ACC112 (cell line): ENCODE measurements around the gene SNX15.

Experiments used
- H2AFZ ChIP-seq: fragments of 200-600 bp; sonication (generic); one replicate; pipeline ENCODE4 v1.6.0; 2017; ENCODE audit warnings: antibody characterized with exemption, low read length; ENCODE audit not compliant: unreplicated experiment
- H3K27ac ChIP-seq: fragments of 200-600 bp; sonication (generic); 2 replicates; pipeline ENCODE4 v1.5.1; 2014; ENCODE audit warnings: low read depth, mild to moderate bottlenecking, antibody characterized with exemption, low read length, moderate library complexity
- H3K27me3 ChIP-seq: fragments of 200-600 bp; sonication (generic); 2 replicates; pipeline ENCODE4 v1.6.1; 2014; ENCODE audit warnings: mild to moderate bottlenecking, antibody characterized with exemption, low read length, moderate library complexity, mixed read lengths; ENCODE audit not compliant: insufficient read depth
- H3K36me3 ChIP-seq: fragments of 200-600 bp; sonication (generic); 2 replicates; pipeline ENCODE4 v1.6.1; 2016; ENCODE audit warnings: mild to moderate bottlenecking, antibody characterized with exemption, low read length, moderate library complexity, mixed read lengths; ENCODE audit not compliant: insufficient read depth
- H3K4me1 ChIP-seq: fragments of 200-600 bp; sonication (generic); one replicate; pipeline ENCODE4 v1.6.1; 2016; ENCODE audit warnings: low read length, mixed read lengths; ENCODE audit not compliant: insufficient read depth, unreplicated experiment, control insufficient read depth
- H3K4me3 ChIP-seq: fragments of 200-600 bp; sonication (generic); 2 replicates; pipeline ENCODE4 v1.5.1; 2014; ENCODE audit warnings: mild to moderate bottlenecking, low read depth, low read length
- H3K79me2 ChIP-seq: fragments of 200-600 bp; sonication (generic); one replicate; pipeline ENCODE4 v1.6.0; 2016; ENCODE audit warnings: low read length; ENCODE audit not compliant: control insufficient read depth, unreplicated experiment, insufficient read depth

SNX15 gene

DNA sequence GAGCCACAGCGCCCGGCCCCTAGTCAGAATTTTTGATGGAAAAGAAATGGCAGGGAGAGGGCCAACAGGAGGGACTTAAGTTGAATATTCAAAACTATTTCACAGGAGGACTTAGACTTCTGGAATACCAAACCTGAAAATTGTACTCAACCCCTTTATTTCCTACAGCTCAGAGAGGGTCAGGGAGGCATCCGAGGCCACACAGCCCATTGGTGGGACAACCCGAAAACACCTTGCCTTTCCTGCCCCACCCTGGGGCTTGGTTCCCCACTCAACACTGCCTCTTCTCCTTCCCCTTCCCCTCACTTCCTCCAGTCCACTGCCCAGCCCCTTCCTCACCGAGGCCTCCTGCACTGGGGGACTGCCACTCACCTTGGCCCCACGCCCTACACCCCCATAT lies 29.8 kb downstream of the SNX15 start:
- no peak overlapping the region for H3K27ac ChIP-seq
- no peaks in the 10 kb centered on the region for H3K27me3 ChIP-seq
- no peaks in the 10 kb centered on the region for H3K4me1 ChIP-seq
- no peaks in the 10 kb centered on the region for H3K79me2 ChIP-seq
- no peak overlapping the region for H3K4me3 ChIP-seq
- H3K36me3 ChIP-seq = no peaks in the 10 kb centered on the region
- no peak overlapping the region for H2AFZ ChIP-seq

DNA sequence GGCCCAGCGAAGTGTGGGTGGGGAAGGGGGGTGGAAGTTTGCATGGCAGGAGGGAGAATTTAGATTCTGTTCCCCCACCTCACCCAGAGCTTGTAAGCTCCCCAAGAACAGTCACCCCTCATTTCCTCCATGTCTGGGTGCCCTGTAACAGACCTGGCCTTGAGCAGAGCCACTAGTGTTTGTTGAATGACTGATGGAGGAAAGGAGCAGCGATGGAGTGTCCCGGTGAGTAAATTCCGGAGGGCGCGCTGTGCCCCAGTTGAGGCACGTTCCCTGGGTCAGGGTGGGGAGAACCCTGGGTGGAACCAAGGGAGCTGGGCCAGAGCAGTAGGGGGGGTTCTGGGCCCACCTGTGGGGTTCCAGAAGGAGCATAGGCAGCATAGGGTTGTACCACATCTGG lies 30.3 kb downstream of the SNX15 start:
- H3K27ac ChIP-seq = no peak overlapping the region
- H3K4me3 ChIP-seq = no peak overlapping the region
- H3K27me3 ChIP-seq = no peaks in the 10 kb centered on the region
- no peaks in the 10 kb centered on the region for H3K79me2 ChIP-seq
- no peak overlapping the region for H2AFZ ChIP-seq
- H3K4me1 ChIP-seq = no peaks in the 10 kb centered on the region
- H3K36me3 ChIP-seq = no peaks in the 10 kb centered on the region

DNA sequence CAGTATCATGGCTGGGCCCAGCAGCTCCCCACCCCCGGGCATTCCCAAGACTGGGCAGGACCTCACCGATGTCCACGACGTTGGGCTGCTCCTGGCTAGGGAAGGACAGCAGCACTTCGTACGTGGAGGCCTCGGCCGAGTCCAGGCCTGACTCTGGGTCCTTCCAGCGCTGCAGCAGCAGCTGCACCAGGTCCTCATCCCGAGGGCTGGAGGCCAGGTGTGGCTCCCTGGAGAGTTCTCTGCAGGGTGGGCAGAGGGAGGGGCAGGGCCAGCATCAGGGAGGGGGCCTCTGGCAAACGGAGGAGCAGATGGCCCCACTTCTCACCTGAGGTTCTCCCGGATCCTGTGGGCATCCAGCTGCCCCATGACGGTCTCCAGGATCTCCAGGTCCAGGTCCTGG lies 30.8 kb downstream of the SNX15 start:
- no peak overlapping the region for H2AFZ ChIP-seq
- no peak overlapping the region for H3K4me3 ChIP-seq
- H3K27me3 ChIP-seq = no peaks in the 10 kb centered on the region
- H3K27ac ChIP-seq = no peak overlapping the region
- H3K4me1 ChIP-seq = no peaks in the 10 kb centered on the region
- no peaks in the 10 kb centered on the region for H3K36me3 ChIP-seq
- no peaks in the 10 kb centered on the region for H3K79me2 ChIP-seq

DNA sequence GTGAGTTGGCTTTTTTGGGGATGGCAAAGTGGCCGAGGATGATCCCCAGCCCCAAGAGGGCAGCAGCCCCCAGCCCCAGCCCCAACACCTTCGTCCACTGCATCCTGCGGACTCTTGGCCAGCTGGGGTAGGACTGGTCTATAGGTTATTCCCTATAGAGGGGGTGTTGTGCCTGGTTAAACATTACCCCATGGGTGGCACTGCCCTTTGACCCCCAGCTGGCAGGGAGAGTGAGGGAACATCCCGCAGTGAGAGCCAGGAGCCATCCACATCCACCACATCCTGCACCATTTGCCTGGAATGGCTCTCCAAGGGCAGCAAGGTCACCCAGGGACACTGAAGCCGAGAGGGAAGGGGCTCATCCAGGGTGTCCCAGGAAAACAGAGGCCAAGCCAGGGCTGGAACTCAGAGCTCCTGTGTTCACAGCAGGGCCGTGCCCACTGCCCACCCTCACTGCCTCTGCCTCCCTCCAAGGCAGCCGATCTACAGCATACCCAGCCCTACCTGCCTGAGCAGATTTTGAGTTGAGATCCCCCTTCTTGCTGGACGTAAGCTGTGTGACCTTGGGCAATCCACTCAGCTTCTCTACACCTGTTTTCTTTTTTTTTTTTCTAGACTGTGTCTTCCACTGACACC lies 31.3 kb downstream of the SNX15 start, which contains the start of gene NAALADL1:
TSS of gene NAALADL1 (minus strand) at position 135 of the 636 bp plus-strand sequence. CDS start at position 103, 32 bp downstream.
- no peak within 1 kb of the TSS for H2AFZ ChIP-seq
- H3K27ac ChIP-seq = no peak within 1 kb of the TSS
- no peaks in the 10 kb centered on the region for H3K79me2 ChIP-seq
- H3K4me1 ChIP-seq = no peaks in the 10 kb centered on the region
- no peaks in the 10 kb centered on the region for H3K27me3 ChIP-seq
- no peak within 1 kb of the TSS for H3K4me3 ChIP-seq
- no peaks in the 10 kb centered on the region for H3K36me3 ChIP-seq

DNA sequence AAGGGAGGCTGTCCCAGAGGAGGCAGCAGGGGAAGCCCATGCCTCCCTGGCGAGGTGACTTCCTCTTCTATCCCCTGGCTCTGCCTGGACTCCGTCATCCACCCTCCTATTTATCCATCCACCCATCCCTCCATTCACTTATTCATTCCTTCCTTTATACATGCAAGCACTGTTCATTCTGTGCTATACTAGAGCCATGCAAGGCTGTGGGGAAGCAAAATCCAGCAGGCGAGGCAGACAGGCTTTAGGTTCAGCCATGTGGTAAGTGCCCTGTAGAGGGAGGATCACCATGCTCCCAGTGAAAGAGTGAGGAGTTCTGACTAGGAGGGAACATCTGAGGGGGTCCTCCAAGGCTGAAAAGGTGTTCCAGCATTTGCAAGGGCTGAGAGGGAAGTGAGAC lies 32.3 kb downstream of the SNX15 start:
- Histone ChIP-seq H3K4me1 (no peaks in the 10 kb centered on the region), H3K27me3 (no peaks in the 10 kb centered on the region), H3K4me3 (no peak overlapping the region), H3K27ac (no peak overlapping the region), H3K79me2 (no peaks in the 10 kb centered on the region), H2AFZ (no peak overlapping the region), H3K36me3 (no peaks in the 10 kb centered on the region)

DNA sequence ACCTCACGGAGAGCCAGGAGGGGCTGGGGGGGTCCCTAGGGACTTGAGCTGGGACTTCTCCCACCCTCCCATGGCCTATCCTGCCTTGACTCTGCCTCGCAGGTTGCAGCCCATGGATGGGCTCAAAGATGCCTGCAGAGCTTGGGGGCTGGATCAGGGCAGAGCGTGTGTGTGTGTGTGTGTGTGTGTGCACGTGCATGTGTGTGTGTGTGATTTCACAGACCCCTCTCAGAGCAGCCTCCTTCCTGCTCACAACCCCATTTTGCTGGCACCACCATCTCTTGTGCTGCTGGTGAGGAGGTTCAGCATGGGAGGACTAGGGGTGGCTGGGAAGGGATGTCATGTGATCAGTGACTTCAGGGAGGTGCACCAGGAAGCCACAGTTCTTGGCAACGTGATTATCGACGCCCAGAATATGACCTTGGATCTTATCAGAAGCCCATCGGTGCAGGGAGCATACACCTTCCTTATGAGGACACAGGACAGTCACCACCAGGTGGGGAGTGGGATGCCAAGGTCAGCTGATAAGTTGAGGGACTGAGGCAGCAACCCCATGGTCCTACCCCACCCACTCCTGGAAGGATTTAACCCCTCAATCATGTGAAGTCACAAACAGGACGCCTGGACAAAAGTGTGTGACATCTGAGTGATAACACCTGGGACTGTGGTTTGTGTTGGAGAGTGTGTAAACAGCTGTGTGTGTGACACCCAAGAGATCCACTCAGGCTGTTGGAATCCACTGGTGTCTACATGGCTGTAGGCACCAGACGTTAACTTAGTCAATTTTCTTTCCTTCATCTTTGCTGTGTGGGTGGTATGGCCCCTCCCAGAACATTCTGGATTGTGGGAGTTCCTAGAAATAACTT lies 33.0 kb downstream of the SNX15 start:
- H3K4me3 ChIP-seq = no peak overlapping the region
- H3K4me1 ChIP-seq = no peaks in the 10 kb centered on the region
- no peaks in the 10 kb centered on the region for H3K79me2 ChIP-seq
- no peak overlapping the region for H2AFZ ChIP-seq
- no peaks in the 10 kb centered on the region for H3K27me3 ChIP-seq
- H3K27ac ChIP-seq = no peak overlapping the region
- no peaks in the 10 kb centered on the region for H3K36me3 ChIP-seq

DNA sequence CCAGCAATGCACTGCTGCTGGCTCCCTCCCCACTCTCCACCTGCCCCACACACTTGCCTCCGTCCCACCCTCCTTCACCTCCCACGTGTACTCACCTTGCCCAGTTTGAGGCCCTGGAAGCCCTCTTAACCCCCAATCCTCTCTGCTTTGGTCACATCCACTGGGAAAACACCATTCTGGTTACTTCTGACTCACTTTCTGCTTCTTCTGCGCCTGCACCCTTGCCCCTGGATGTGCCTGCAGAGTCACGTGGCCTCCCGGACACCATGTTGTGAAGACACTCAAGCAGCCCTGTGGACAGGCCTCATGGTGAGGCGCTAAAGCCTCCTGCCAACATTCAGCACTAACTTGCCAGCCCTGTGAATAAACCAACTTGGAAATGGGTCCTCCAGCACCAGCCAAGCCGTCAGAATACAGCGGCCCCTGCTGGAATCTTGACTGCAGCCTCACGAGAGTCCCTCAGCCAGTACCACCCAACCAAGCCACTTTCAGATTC lies 33.7 kb downstream of the SNX15 start:
- Histone ChIP-seq H3K79me2 (no peaks in the 10 kb centered on the region), H3K4me1 (no peaks in the 10 kb centered on the region), H3K27me3 (no peaks in the 10 kb centered on the region), H3K4me3 (no peak overlapping the region), H2AFZ (no peak overlapping the region), H3K27ac (no peak overlapping the region), H3K36me3 (no peaks in the 10 kb centered on the region)

DNA sequence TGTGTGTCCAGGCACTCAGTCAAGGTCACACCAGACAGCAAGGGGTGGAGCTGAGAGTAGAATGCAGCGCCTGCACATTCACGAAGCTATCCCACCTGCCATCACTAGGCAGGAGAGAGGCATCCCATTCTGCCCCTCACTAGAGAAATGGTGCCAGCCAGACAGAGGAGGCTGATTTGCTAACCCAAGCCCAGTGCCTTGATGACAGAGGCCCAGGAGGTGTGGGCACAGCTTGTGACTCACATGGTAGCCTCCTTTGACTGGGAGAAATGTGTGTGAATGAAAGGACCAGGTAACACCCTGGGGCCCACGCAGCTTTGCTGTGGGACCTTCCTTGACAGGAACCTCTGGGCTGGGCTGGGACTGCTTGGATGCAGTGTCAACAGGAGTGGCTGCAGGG lies 36.3 kb downstream of the SNX15 start:
- Histone ChIP-seq H3K27me3 (no peaks in the 10 kb centered on the region), H3K27ac (no peak overlapping the region)

DNA sequence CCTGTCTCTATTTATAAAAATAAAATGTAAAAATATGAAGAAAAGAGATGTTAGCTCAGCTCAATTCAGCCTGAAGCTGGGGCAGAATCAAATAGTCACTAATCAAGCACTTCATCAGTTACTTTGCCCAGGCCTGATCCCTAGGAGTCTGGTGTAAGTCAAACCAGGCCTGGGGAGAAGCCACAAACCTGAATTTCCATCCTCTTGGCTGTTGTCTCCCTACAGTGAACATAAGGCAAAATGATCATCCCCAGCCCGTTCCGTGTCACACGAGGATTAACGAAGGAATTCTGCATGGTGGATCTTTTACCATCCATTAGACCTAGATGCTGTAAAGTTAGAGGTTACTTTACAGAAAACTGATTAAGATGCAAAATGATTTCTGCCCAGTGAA lies 37.6 kb downstream of the SNX15 start:
- H2AFZ ChIP-seq = no peak overlapping the region
- H3K36me3 ChIP-seq = no peaks in the 10 kb centered on the region
- H3K27ac ChIP-seq = no peak overlapping the region
- H3K4me3 ChIP-seq = no peak overlapping the region
- H3K79me2 ChIP-seq = no peaks in the 10 kb centered on the region
- H3K4me1 ChIP-seq = no peaks in the 10 kb centered on the region
- H3K27me3 ChIP-seq = no peaks in the 10 kb centered on the region

More for the DNA sequence above, 36.3 kb downstream of the SNX15 start:
- no peak overlapping the region for H2AFZ ChIP-seq
- no peaks in the 10 kb centered on the region for H3K4me1 ChIP-seq
- no peak overlapping the region for H3K4me3 ChIP-seq
- no peaks in the 10 kb centered on the region for H3K79me2 ChIP-seq
- no peaks in the 10 kb centered on the region for H3K36me3 ChIP-seq

DNA sequence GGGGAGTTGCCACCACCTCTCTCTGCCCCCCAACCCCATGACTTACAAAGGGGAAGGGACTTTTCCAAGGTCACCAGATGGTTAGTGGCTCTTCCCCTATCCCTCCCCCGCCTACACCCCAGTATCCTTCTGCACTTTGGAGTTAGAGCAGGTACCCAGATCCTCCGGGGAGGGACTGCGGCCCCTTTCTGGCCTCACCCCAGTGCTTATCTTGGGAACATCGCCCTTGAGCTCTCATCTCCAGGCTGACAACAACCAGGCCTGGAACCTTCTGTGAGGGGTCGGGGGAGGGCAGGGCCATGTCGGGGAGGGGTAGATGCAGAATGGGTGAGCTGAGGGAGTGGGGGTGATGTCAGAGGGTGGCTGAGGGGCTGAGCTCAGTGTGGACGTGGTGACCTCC lies 38.6 kb downstream of the SNX15 start:
- H3K79me2 ChIP-seq = no peaks in the 10 kb centered on the region
- no peak overlapping the region for H3K27ac ChIP-seq
- no peak overlapping the region for H2AFZ ChIP-seq
- no peak overlapping the region for H3K4me3 ChIP-seq
- no peaks in the 10 kb centered on the region for H3K36me3 ChIP-seq
- H3K4me1 ChIP-seq = no peaks in the 10 kb centered on the region
- H3K27me3 ChIP-seq = no peaks in the 10 kb centered on the region

DNA sequence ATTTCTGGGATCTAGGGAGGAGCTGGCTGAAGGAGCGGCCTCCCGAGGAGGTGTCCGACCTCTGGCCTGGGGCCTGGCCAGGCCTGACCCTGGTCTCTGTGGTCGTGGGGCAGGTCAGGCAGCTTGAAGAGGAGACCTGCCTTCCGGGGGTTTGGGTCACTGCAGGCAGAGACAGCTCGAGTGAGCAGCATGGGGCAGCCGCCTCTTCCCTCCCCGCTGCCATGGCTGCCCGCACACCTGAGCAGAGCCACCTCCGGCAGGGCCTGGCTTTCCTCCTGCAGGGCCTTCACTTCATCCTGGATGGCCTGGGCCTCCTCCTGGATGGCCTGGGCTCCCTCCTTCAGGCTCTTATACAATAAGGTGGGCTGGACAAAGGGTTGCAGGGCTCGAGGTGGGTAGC lies 39.1 kb downstream of the SNX15 start:
- Histone ChIP-seq H3K4me1 (no peaks in the 10 kb centered on the region), H2AFZ (no peak overlapping the region), H3K27ac (no peak overlapping the region), H3K4me3 (no peak overlapping the region), H3K79me2 (no peaks in the 10 kb centered on the region), H3K27me3 (no peaks in the 10 kb centered on the region), H3K36me3 (no peaks in the 10 kb centered on the region)
